CD4-positive, alpha-beta T cell treated with Interleukin-10 for 1 hour (primary cell): ENCODE results near the gene BOD1L1.

ENCODE experiments used
- DNase-seq: peaks from one replicate; pipeline ENCODE4 v3.0.0-alpha.2; 2020

Gene BOD1L1

DNA sequence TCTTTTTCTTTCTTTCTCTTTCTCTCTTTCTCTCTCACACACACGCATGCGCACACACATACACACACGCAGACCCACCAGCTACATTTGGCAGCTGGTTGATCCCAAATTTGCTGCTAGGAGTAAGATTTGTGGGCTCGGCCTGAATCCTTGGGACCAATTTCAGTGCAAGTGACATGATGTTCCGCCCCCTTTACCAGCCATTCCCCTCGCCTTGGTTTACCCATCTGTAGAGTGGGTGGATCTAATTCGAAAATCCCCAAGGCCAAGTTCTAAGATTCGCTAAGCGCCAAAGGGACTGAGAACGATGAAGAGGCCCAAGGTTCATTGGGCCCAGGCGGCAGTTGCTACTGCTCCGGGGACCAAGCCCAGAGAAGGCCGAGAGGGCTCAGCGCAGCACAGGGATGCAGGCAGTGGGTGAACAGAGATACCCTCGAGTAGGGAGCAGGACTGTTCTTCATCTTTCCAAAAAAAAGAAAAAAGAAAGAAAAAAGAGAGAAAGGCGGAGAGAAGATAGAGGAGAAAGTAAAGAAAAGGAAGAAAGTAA is 89.0 kb downstream of the BOD1L1 start:
- no peak for DNase-seq

GRCh38 chr4:13537832-13538177 is 89.7 kb downstream of the BOD1L1 start:
- no peak for DNase-seq

DNA sequence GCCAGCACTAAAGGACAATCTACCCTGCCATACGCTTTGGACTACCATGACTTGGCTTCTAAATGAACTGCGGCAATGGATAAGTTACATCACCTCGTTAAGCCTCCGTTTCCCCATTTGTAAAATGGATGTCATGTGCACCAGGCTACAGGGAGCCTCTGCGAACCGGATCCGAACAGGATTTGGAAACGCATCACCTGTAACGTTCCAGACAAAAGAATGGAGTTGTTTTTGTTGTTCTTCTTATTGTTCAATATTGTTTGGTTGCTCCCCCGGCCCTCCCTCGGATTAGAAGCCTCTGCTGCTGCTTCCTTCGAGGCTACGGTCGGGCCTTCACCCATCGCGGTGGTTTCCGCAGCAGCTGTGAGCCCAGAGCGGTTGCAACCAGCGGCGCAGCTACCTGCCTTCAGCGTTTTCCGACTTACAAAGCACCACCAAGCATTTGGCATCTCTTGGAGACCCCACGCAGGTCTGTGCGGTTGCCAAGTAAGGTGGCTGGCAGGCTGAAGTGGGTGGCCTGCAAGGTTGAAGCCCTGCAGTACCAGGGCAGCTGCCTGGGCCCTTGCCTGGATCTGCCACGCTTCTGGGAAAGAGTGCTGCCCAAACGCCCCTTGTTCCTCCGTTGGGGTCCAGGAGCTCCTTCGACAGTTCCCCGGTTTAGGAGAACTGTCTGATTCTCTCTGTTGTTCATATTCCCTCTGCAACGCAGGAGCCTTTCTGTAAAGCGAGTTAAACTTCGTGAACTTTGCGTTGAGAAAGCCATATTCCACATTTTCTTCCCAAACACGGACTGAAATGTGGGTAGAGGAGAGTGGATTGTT is 90.3 kb downstream of the BOD1L1 start:
- no peak for DNase-seq

DNA sequence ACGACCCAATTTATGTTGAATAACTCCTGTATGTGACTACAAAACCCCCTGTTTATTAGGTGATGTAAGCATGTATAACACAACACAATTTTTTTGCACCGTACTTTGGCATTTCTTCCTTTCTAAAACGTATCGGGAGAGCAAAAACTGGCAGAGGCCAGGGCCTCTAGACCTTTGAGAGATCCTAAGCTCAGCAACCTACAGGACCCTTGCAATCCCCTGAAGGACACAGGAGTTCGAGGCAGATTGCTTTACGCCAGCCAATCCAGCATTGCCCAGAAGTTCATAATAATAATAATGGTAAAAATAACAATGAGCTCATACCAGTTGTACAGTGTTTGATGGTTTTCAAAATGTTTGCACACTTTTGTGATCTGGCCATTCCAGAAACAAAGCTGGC is 90.9 kb downstream of the BOD1L1 start:
- no peak for DNase-seq

- DNase-seq, result no peak
These were observed 91.7 kb downstream of the BOD1L1 start for GRCh38 chr4:13535708-13536361.

GRCh38 chr4:13535118-13535517 is 92.4 kb downstream of the BOD1L1 start:
- DNase-seq, result no peak

GRCh38 chr4:13534344-13535063 is 93.0 kb downstream of the BOD1L1 start:
- DNase-seq, result no peak

DNA sequence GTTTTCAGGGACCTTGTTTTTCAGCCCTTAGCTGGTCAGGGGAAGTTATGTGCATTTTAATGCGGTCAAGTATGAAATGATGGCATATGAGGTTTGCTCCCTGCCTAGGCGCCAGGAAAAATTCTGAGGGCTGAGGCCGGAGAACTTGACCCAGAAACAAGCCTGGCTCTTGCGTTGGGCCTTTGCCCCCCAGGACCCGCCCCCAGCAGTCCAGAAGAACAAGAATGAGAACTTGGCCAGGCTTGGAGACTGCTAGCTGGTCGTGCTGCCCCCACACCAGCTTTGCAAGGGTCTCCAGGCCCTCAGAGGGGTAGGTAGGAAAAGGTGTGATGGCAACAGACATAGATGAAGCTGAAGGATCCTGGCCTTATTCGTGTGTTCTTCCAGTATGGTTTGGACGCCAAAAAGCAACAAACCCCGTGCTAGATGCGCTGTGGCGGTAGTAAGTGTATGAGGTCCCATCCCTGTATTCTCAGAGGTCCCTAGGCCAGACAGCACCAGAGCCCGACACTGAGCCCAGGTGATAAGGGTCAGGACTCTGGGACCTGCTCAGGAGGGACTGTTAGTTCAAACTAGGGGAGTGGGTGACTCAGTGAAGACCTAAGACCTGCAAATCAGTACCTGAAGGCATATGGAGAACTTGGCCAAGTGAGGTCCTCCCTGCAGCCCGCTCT is 93.7 kb downstream of the BOD1L1 start:
- no peak for DNase-seq

GRCh38 chr4:13531625-13531998 is 95.9 kb downstream of the BOD1L1 start:
- DNase-seq, result no peak

DNA sequence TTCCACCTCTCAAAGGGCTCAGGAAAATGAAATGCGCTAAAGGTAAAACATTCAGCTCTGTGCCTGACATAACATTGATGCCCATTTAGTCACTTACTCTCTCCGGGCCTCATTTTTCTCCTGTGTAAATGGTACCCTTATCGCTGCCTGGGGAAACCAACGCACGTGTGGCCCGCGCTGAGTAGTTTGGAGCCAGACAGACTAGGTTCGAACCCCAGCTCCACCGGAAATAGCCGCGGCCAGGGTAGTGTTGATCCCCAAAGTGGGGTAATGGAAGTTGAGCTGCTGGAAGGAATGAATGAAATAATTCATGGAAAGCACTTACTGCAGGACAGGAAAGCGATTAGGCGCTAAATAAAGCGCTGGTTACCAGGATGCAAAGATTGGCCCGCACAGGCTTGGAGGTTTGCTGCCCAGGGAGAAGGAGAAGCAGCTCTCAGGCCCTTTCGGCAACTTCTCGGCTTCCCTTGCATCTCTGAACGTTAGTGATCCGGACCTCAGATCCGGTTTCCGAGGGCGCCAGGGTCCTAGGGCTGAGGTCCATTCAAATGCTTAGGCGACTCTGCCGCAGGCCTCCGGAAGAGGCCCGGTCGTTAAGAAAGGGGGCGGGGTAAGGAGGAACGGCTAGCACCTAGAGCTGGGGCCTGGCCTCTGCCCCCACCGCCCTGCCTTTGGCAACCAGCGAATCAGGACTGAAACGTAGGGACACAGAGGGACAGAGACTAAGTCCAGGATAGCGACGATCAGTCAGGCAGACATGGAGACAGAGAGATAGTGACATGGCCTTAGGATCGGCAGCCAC is 96.5 kb downstream of the BOD1L1 start:
- DNase-seq, result no peak

DNA sequence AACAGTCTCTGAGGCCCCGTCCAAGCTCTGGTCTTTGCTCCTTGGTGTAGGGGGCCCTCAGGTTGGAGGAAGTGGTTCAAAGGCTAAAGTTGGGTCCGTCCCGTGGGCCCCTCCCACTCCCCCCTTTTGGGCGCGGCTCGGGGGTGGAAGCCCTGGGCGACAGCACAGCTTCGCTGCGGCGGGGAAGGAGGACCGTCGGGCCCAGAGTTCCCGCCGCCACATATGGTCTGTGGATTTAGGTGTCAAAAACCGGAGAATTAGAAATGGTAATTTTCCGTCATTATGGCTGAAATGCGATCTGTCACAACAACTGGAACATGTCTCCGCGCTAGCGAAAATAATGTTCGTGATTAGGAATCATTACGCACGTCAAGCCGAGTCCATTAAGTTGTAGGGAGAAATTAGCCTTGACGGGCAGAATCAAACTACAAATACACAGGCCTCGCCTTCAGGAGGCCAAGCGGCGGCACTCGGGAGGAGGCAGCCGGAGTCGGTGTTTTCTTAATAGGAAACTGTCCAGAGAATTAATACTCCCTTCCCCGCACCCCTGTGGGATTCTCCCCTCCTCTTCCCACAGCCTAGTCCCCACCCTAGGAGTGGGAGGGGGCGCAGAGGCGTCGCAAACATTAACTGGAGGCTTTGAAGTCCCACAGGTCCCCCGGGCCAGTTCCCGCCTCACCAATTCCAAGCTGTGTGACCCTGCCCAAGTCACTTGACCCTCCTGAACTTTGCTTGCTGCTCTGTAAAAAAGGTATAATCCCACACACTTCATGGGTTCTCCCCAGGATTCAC is 98.2 kb downstream of the BOD1L1 start:
- no peak for DNase-seq

- no peak for DNase-seq
These were observed 98.8 kb downstream of the BOD1L1 start for GRCh38 chr4:13528821-13529127.

DNA sequence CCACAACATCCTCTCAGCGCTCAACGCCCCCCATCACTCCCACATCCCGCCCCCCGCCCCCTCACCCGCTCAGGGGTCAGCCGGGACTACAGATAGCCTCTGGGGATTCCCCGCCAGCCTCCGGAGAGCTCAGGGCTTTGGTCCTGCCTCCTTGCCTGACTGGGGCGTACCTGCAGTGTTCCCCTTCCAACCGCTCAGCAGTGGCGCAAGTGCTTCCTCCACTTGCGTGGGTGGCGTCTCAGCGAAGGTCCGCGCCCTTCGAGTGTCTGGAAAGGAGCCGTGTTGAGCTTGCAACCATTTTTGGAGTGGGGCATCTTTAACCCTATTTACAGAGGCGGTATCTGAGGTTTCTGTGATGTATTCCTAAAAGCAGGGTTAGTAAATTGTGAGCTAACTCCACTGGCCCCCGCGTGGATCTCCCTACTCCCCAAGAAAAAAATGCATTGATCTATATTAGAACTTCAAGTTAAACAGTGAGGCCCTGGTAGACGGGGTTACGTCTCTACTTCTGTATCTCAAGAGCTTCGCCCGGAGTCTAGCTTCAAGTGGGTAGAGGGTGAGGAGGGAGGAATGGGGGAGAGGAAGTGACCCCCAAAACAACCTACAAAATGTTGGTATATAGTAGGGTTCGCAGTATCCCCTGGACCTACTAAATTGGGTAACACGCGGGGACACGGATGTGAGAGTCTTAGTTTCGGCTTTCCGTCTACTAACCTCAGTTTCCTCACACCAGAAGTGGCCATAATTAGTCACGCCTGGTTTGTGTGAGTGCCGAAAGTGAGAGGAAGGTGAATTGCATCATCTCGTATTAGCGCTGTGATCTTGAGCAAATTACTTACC is 99.3 kb downstream of the BOD1L1 start:
- no peak for DNase-seq

GRCh38 chr4:13527192-13527980 is 100.1 kb downstream of the BOD1L1 start:
- no peak for DNase-seq

DNA sequence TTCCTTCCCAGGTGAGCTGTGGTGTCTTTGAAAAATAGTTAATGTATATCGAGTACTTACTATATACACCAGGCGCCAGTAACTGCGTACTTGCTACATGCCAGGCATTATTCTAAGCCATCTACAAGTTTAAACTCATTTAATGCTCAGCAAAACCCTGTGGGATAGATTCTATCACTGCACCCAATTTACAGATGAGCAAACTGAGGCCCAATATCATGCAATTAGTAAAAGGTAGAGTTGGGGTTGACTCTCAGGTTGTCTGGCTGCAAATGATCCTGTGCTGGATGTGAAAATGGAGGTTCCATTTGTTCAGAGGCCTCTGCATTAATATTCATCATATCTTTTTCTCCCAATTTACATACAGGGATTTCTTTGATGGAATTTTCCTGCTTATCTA is 100.9 kb downstream of the BOD1L1 start:
- DNase-seq, result no peak

GRCh38 chr4:13525606-13526281 is 101.8 kb downstream of the BOD1L1 start:
- no peak for DNase-seq

DNA sequence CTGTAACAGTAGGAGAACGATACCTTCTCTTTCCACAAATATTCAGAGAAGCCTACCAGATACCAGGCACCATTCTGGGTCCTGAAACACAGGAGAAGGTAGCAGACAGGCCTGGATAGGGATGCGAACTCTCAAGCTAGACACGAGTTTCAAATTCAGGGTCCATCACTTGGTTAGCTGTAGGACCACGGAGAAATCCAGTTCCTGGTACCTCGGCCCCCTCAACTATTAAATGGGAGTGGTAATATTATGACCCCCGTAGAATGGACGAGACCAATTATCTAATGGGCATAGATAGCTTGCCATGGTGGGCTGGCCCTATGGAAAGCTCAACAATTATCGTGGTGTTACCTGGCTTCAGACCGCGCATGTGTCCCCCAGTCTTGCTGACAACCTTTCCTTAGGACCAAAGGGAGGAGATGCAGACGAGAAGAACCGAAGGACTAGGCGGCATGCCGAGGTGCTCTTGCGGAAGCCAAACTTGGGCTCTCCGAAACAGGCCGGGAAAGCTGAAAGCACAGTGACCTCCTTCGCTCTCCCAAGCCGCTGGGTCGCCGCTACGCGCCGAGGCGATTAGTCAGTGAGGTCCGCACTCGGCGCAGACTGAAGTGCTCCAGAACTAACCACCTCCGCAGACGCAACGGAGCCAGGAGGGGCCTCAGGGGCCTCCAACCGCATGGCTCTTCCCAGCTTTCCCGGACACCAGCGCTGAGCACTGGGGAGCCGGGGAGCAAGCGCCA is 102.9 kb downstream of the BOD1L1 start:
- no peak for DNase-seq
